OCI-LY3 (cell line): ENCODE results near the gene SMIM23.

Experiments
- H2AFZ ChIP-seq: fragments of 200-600, 300-600 bp; shearing (Covaris generic); 2 replicates; pipeline ENCODE4 v1.6.0; 2014; ENCODE audit warnings: antibody characterized with exemption, low read depth, low read length
- H3K27ac ChIP-seq: fragments of 200-600, 300-600 bp; sonication (generic); 2 replicates; pipeline ENCODE4 v1.5.1; 2014; ENCODE audit warnings: mild to moderate bottlenecking, low read length, moderate library complexity, mixed read lengths
- H3K27me3 ChIP-seq: fragments of 200-600, 300-600 bp; sonication (generic); 2 replicates; pipeline ENCODE4 v1.6.1; 2014; ENCODE audit warnings: low read depth, low read length, mixed read lengths
- H3K36me3 ChIP-seq: fragments of 200-600, 300-600 bp; sonication (generic); replicated peaks from 2 replicates; pipeline ENCODE3; 2014; ENCODE audit warnings: low read depth, low read length, mixed read lengths
- H3K4me1 ChIP-seq: fragments of 300-600, 200-600 bp; sonication (generic); 2 replicates; pipeline ENCODE4 v1.6.1; 2014; ENCODE audit warnings: low read length, mixed read lengths
- H3K4me2 ChIP-seq: fragments of 200-600, 300-600 bp; sonication (generic); 2 replicates; pipeline ENCODE4 v1.6.1; 2014; ENCODE audit warnings: low read length, mixed read lengths
- H3K4me3 ChIP-seq: fragments of 300-600, 200-600 bp; sonication (generic); 2 replicates; pipeline ENCODE4 v1.5.1; 2014; ENCODE audit warnings: antibody characterized with exemption, mild to moderate bottlenecking, low read length, moderate library complexity
- H3K79me2 ChIP-seq: fragments of 300-600, 200-600 bp; shearing (Covaris generic); 2 replicates; pipeline ENCODE4 v1.6.1; 2014; ENCODE audit warnings: mild to moderate bottlenecking, low read length, mixed read lengths
- H3K9ac ChIP-seq: fragments of 300-600, 200-600 bp; shearing (Covaris generic); 2 replicates; pipeline ENCODE4 v1.6.0; 2014; ENCODE audit warnings: mild to moderate bottlenecking, low read length, moderate library complexity
- H3K9me3 ChIP-seq: fragments of 200-600, 300-600 bp; shearing (Covaris generic); 2 replicates; pipeline ENCODE4 v1.6.1; 2014; ENCODE audit warnings: low read length, mixed read lengths; ENCODE audit not compliant: insufficient read depth
- H4K20me1 ChIP-seq: fragments of 200-600, 300-600 bp; sonication (generic); 2 replicates; pipeline ENCODE4 v1.6.1; 2016; ENCODE audit warnings: low read length, mixed read lengths; ENCODE audit not compliant: insufficient read depth
- EZH2phosphoT487 ChIP-seq: fragments of 200-600 bp; shearing (Covaris generic); IDR thresholded peaks from 2 replicates; pipeline ENCODE4 v1.6.1; 2018; ENCODE audit warnings: antibody characterized with exemption, mixed run types, low read depth
- TF ChIP-seq, protein P1 (sequence below): fragments of 200-600, 300-600 bp; sonication (generic); IDR thresholded peaks from 2 replicates; pipeline ENCODE4 v1.5.1; 2014; ENCODE audit warnings: antibody characterized with exemption, low read length, low read depth

The SMIM23 gene

DNA sequence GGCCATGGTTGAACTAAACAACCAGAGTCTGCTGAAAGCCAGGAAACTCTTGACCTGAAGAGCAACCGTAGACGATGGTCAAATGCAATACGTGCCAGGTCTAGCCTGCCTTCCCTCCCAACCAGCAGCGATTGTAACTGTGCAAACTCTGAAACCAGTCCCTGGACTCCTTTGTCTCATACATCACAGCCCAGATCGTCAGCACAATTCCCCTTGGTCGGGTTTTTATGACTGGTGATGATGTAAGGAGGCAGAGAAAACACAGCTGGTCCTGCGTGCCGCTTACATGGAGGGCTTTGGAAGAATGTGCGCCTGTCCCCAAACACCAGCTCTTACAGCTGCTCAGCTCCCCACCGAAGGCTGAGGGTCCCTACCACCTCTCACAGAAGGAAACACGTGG is 24.6 kb downstream of the SMIM23 start:
- H2AFZ ChIP-seq, result no peak overlapping the region
- H3K4me2 ChIP-seq, result no peak overlapping the region
- TF ChIP-seq, protein P1, sequence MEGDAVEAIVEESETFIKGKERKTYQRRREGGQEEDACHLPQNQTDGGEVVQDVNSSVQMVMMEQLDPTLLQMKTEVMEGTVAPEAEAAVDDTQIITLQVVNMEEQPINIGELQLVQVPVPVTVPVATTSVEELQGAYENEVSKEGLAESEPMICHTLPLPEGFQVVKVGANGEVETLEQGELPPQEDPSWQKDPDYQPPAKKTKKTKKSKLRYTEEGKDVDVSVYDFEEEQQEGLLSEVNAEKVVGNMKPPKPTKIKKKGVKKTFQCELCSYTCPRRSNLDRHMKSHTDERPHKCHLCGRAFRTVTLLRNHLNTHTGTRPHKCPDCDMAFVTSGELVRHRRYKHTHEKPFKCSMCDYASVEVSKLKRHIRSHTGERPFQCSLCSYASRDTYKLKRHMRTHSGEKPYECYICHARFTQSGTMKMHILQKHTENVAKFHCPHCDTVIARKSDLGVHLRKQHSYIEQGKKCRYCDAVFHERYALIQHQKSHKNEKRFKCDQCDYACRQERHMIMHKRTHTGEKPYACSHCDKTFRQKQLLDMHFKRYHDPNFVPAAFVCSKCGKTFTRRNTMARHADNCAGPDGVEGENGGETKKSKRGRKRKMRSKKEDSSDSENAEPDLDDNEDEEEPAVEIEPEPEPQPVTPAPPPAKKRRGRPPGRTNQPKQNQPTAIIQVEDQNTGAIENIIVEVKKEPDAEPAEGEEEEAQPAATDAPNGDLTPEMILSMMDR, result no peak
- TF ChIP-seq EZH2phosphoT487, result no peak
- no peak overlapping the region for H3K27ac ChIP-seq
- no peaks in the 10 kb centered on the region for H3K36me3 ChIP-seq
- no peaks in the 10 kb centered on the region for H3K79me2 ChIP-seq
- no peak overlapping the region for H3K4me3 ChIP-seq
- H4K20me1 ChIP-seq, result no peaks in the 10 kb centered on the region
- no peaks in the 10 kb centered on the region for H3K4me1 ChIP-seq
- H3K27me3 ChIP-seq, result peaks cover 6% of the 10 kb centered on the region; the same call in 1 of the 2 replicates
- no peak overlapping the region for H3K9ac ChIP-seq
- H3K9me3 ChIP-seq, result no peaks in the 10 kb centered on the region

DNA sequence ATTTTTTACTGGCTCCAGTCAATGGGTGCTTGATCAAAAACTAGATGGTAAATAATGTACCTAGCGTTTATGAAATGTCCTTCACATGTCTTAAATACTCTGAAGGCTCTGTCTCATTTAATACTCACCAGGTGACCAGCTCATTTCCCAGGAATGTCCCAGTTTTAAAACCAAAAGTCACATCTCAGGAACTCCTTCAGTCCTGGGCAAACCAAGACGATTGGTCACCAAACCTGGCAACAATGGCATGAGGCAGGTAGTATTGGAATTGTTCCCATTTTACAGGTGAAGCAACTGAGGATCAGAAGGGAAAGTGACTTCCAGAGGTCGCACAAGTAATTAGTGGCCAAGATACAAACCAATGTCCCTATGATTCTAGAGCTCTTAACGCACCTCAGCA is 27.7 kb downstream of the SMIM23 start:
- Histone ChIP-seq H3K79me2 (no peaks in the 10 kb centered on the region), H3K4me3 (no peak overlapping the region), H3K27ac (no peak overlapping the region), H3K27me3 (no peaks in the 10 kb centered on the region), H2AFZ (no peak overlapping the region), H4K20me1 (no peaks in the 10 kb centered on the region), H3K36me3 (no peaks in the 10 kb centered on the region), H3K4me2 (no peak overlapping the region), H3K9ac (no peak overlapping the region), H3K9me3 (no peaks in the 10 kb centered on the region), H3K4me1 (no peaks in the 10 kb centered on the region)
- TF ChIP-seq EZH2phosphoT487, result no peak

DNA sequence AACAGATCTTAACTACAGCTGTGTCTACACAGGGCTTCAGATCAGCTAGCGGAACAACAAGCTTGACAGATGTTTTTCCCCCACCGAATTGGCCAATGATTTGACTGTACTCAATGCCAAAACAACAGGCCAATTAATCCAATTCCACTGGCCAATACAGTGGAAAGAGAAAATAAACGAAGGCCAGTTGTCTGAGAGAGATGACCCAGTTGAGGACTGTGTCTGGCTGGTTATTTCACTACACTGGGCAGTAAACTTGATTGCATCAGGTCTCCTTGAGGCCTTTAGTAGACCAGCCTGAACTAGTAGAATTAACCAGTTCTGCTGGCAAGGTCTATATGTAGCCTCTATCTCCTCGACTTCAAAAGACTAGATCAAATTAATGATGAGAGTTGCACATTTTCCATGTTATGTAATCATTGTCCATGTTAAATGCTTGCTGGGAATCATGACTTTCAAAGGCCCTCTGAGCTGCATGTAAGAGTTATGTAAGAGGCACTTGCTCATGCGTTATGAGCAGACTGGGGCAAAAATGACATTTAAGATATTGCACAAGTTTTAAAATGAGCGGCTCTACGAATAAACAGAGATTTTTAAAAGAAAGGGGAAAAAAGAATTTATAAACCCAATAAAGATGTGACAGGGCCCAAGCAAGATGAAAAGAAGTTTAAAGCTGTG is 28.3 kb downstream of the SMIM23 start:
- Histone ChIP-seq H3K4me3 (no peak overlapping the region), H3K27ac (no peak overlapping the region), H3K36me3 (no peaks in the 10 kb centered on the region), H3K9me3 (no peaks in the 10 kb centered on the region), H3K4me2 (no peak overlapping the region), H3K27me3 (no peaks in the 10 kb centered on the region), H2AFZ (no peak overlapping the region), H3K79me2 (no peaks in the 10 kb centered on the region), H3K9ac (no peak overlapping the region), H4K20me1 (no peaks in the 10 kb centered on the region), H3K4me1 (no peaks in the 10 kb centered on the region)
- no peak for TF ChIP-seq EZH2phosphoT487
- TF ChIP-seq, protein P1, result no peak

DNA sequence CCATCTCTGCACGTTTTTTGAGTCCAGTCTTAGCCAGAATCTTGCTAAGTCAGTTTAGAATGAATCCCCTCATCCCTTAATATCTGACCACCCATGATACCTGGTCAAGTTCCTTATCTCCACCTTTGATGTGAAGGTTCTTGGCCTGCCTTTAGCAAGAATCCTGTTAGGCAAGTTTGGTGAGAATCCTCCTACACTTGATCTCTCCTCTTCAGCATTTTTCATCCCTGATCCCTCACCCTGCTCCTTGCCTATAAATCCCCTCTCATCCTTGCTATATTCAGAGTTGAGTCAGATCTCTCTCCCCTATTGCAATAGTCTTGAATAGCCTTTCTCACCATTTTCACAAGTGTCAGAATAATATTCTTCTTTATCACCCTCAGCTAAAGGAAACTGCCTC is 31.0 kb downstream of the SMIM23 start:
- Histone ChIP-seq H3K9ac (no peak overlapping the region), H3K36me3 (no peaks in the 10 kb centered on the region), H3K4me2 (no peak overlapping the region), H3K27ac (no peak overlapping the region), H3K4me3 (no peak overlapping the region), H4K20me1 (no peaks in the 10 kb centered on the region), H3K4me1 (no peaks in the 10 kb centered on the region), H3K9me3 (no peaks in the 10 kb centered on the region), H3K79me2 (no peaks in the 10 kb centered on the region), H2AFZ (no peak overlapping the region), H3K27me3 (no peaks in the 10 kb centered on the region)
- TF ChIP-seq, protein P1, result no peak
- no peak for TF ChIP-seq EZH2phosphoT487
